GM23338 (cell line): ENCODE data around the gene EXOC6B.

ENCODE experiments used
- EZH2 ChIP-seq: fragments of 200-600 bp; sonication (generic); IDR thresholded peaks from one replicate; pipeline ENCODE4 v1.8.0; 2017; ENCODE audit warnings: antibody characterized with exemption, mild to moderate bottlenecking, low read depth; ENCODE audit not compliant: unreplicated experiment
- EZH2phosphoT487 ChIP-seq: fragments of 200-600 bp; sonication (generic); IDR thresholded peaks from one replicate; pipeline ENCODE4 v1.8.1; 2018; ENCODE audit warnings: antibody characterized with exemption; ENCODE audit not compliant: unreplicated experiment
- POLR2AphosphoS5 ChIP-seq: IDR thresholded peaks from 2 replicates; pipeline ENCODE4 v1.6.1; 2016; ENCODE audit warnings: antibody characterized with exemption, low read depth
- TF ChIP-seq, protein P1 (sequence below), 2 experiments: fragments of 200-600 bp in 1 of 2; sonication (generic) in 1 of 2; conservative IDR thresholded peaks; 2 replicates each; pipeline versions ENCODE4 v1.5.1 to v1.6.1; 2016 to 2017; ENCODE audit warnings: antibody characterized with exemption in 2 of 2, low read depth in 2 of 2, mild to moderate bottlenecking in 2 of 2, moderate library complexity in 1 of 2

DNA sequence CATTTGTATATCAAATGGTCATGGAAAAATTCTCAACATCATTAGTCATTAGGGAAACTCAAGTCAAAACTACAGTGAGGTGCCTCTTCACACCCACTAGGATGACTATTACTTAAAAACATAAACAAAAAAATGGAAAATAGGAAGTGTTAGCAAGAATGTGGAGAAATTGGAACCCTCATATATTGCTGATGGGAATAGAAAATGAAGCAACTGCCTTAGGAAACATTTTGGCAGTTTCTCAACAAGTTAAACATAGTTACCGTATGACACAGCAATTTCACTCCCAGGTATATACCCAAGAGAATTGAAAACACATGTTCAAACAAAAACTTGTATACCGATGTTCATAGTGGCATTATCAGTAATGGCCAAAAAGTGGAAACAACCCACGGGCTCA lies 660.0 kb downstream of the EXOC6B start:
- TF ChIP-seq, protein P1, sequence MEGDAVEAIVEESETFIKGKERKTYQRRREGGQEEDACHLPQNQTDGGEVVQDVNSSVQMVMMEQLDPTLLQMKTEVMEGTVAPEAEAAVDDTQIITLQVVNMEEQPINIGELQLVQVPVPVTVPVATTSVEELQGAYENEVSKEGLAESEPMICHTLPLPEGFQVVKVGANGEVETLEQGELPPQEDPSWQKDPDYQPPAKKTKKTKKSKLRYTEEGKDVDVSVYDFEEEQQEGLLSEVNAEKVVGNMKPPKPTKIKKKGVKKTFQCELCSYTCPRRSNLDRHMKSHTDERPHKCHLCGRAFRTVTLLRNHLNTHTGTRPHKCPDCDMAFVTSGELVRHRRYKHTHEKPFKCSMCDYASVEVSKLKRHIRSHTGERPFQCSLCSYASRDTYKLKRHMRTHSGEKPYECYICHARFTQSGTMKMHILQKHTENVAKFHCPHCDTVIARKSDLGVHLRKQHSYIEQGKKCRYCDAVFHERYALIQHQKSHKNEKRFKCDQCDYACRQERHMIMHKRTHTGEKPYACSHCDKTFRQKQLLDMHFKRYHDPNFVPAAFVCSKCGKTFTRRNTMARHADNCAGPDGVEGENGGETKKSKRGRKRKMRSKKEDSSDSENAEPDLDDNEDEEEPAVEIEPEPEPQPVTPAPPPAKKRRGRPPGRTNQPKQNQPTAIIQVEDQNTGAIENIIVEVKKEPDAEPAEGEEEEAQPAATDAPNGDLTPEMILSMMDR (conservative IDR thresholded peaks at IDR 0.05; ENCODE audit: low read depth in 2 of 2) = no peak
- TF ChIP-seq EZH2phosphoT487 = no peak
- TF ChIP-seq EZH2 = no peak
- TF ChIP-seq POLR2AphosphoS5 = no peak
